H1 (cell line): ENCODE results near the gene TSNAXIP1. TPM values are rescaled to one million over a fixed set of nuclear protein-coding genes. Genes with fewer than 3 reads are reported as not detected.

ENCODE experiments used
- CTCF ChIA-PET: fragments of 300-600 bp; sonication (Branson Sonifier 250); formaldehyde crosslinking; loops from one replicate; lab custom pipeline; 2021; ENCODE audit not compliant: partially characterized antibody; lab: Charles Lee
- POLR2A ChIA-PET: fragments of 300-600 bp; sonication (Branson Sonifier 250); formaldehyde crosslinking; loops from one replicate; lab custom pipeline; 2021; ENCODE audit warnings: inconsistent platforms; ENCODE audit not compliant: partially characterized antibody; lab: Charles Lee
- DNase-seq, 2 experiments: peaks; one replicate each; pipeline versions ENCODE4 v3.0.0 to v3.0.0-alpha.2; 2010 to 2022; ENCODE audit warnings: low spot score in 2 of 2, low read depth in 1 of 2, mixed read lengths in 1 of 2
- FAIRE-seq: peaks from 2 replicates; lab custom pipeline; 2011; peaks lifted over from hg19 to GRCh38; lab: Jason Lieb, UNC
- H2AFZ ChIP-seq: 2 replicates; pipeline ENCODE4 v1.8.1; 2012; ENCODE audit warnings: low read length, inconsistent platforms
- H2AK5ac ChIP-seq: 2 replicates; pipeline ENCODE4 v1.6.1; 2013; ENCODE audit warnings: low read depth, low read length
- H2BK120ac ChIP-seq: replicated peaks from 2 replicates; pipeline ENCODE3; 2013; ENCODE audit warnings: low read depth, low read length, inconsistent platforms
- H2BK12ac ChIP-seq: 2 replicates; pipeline ENCODE4 v1.6.1; 2013; ENCODE audit warnings: low read depth, low read length
- H2BK15ac ChIP-seq: 2 replicates; pipeline ENCODE4 v1.6.1; 2013; ENCODE audit warnings: low read length
- H2BK20ac ChIP-seq: 2 replicates; pipeline ENCODE4 v1.6.1; 2013; ENCODE audit warnings: low read length
- H2BK5ac ChIP-seq: 2 replicates; pipeline ENCODE4 v1.6.1; 2013; ENCODE audit warnings: low read depth, low read length
- H3K14ac ChIP-seq: 2 replicates; pipeline ENCODE4 v1.6.1; 2013; ENCODE audit warnings: inconsistent platforms; ENCODE audit not compliant: insufficient read length
- H3K18ac ChIP-seq: 2 replicates; pipeline ENCODE4 v1.6.1; 2013; ENCODE audit warnings: low read length; ENCODE audit errors: extremely low read depth
- H3K23ac ChIP-seq: 2 replicates; pipeline ENCODE4 v1.6.1; 2013; ENCODE audit warnings: inconsistent platforms; ENCODE audit not compliant: insufficient read length
- H3K23me2 ChIP-seq: 2 replicates; pipeline ENCODE4 v1.6.1; 2013; ENCODE audit warnings: low read depth, low read length
- H3K27ac ChIP-seq: 2 replicates; pipeline ENCODE4 v1.6.1; 2011; ENCODE audit warnings: low read depth, low read length, inconsistent platforms
- H3K27me3 ChIP-seq, 4 experiments: replicated peaks in 1 of 4; 1 replicate in 1 of 4; 2 replicates in 3 of 4; pipeline versions ENCODE4 v1.6.1 to v1.8.1; 2011 to 2013; ENCODE audit warnings: low read length in 3 of 4, mild to moderate bottlenecking in 3 of 4, inconsistent platforms in 2 of 4, mixed read lengths in 2 of 4, moderate library complexity in 1 of 4; ENCODE audit not compliant: control insufficient read depth in 3 of 4, insufficient read depth in 3 of 4; ENCODE audit errors: extremely low read depth in 1 of 4
- H3K36me3 ChIP-seq, 4 experiments: 2 replicates each; pipeline versions ENCODE4 v1.6.1 to v1.8.1; 2011 to 2013; ENCODE audit warnings: mild to moderate bottlenecking in 4 of 4, low read length in 3 of 4, moderate library complexity in 2 of 4, control low read depth in 1 of 4, inconsistent platforms in 1 of 4; ENCODE audit not compliant: insufficient read depth in 4 of 4, control insufficient read depth in 2 of 4
- H3K4ac ChIP-seq: replicated peaks from 2 replicates; pipeline ENCODE3; 2013; ENCODE audit warnings: low read length, low read depth, mixed read lengths, inconsistent platforms; ENCODE audit not compliant: insufficient read length
- H3K4me1 ChIP-seq, 4 experiments: replicated peaks in 1 of 4; 1 replicate in 1 of 4; 2 replicates in 3 of 4; pipeline versions ENCODE4 v1.6.1 to v1.8.1; 2011 to 2013; ENCODE audit warnings: low read length in 3 of 4, inconsistent platforms in 2 of 4, mixed read lengths in 1 of 4; ENCODE audit not compliant: insufficient read depth in 4 of 4, control insufficient read depth in 3 of 4
- H3K4me2 ChIP-seq, 2 experiments: 2 replicates each; pipeline versions ENCODE4 v1.6.1 to v1.8.1; 2011 to 2013; ENCODE audit warnings: low read depth in 2 of 2, low read length in 2 of 2, control low read depth in 1 of 2, inconsistent platforms in 1 of 2, mild to moderate bottlenecking in 1 of 2; ENCODE audit not compliant: insufficient read depth in 1 of 2
- H3K4me3 ChIP-seq, 4 experiments: fragments of 200-600, 300-600 bp in 1 of 4; sonication (generic), shearing (Covaris generic), sonication (Bioruptor Twin) in 1 of 4; 2 replicates each; pipeline versions ENCODE4 v1.5.1 to v1.8.1; 2011 to 2016; ENCODE audit warnings: low read length in 4 of 4, low read depth in 3 of 4, control low read depth in 2 of 4, inconsistent platforms in 2 of 4, mild to moderate bottlenecking in 2 of 4, mixed read lengths in 1 of 4, moderate library complexity in 1 of 4; ENCODE audit not compliant: insufficient read depth in 2 of 4; ENCODE audit errors: extremely low read depth in 1 of 4
- H3K56ac ChIP-seq: replicated peaks from 2 replicates; pipeline ENCODE3; 2013; ENCODE audit warnings: low read depth, mild to moderate bottlenecking, mixed read lengths, low read length, inconsistent platforms; ENCODE audit not compliant: insufficient read length
- H3K79me1 ChIP-seq: 2 replicates; pipeline ENCODE4 v1.6.1; 2013; ENCODE audit warnings: low read depth, low read length, control low read depth
- H3K79me2 ChIP-seq, 2 experiments: 2 replicates each; pipeline versions ENCODE4 v1.6.1 to v1.8.1; 2012 to 2013; ENCODE audit warnings: low read length in 2 of 2, mild to moderate bottlenecking in 2 of 2, inconsistent platforms in 1 of 2; ENCODE audit not compliant: insufficient read depth in 2 of 2, control insufficient read depth in 1 of 2
- H3K9ac ChIP-seq, 4 experiments: replicated peaks in 1 of 4; 1 replicate in 1 of 4; 2 replicates in 3 of 4; pipeline versions ENCODE4 v1.6.1 to v1.8.1; 2011 to 2013; ENCODE audit warnings: low read depth in 3 of 4, low read length in 3 of 4, control low read depth in 2 of 4, mild to moderate bottlenecking in 2 of 4, moderate library complexity in 2 of 4, inconsistent platforms in 1 of 4; ENCODE audit errors: extremely low read depth in 1 of 4
- H3K9me3 ChIP-seq, 2 experiments: 2 replicates each; pipeline versions ENCODE4 v1.6.1 to v1.8.1; 2012 to 2013; ENCODE audit warnings: mild to moderate bottlenecking in 2 of 2, moderate library complexity in 2 of 2, control low read depth in 1 of 2, inconsistent platforms in 1 of 2, low read depth in 1 of 2, low read length in 1 of 2, mixed read lengths in 1 of 2; ENCODE audit not compliant: insufficient read depth in 2 of 2
- H4K20me1 ChIP-seq, 2 experiments: replicated peaks in 1 of 2; 2 replicates each; pipeline versions ENCODE3 to v1.8.1; 2011 to 2013; ENCODE audit warnings: inconsistent platforms in 2 of 2, low read length in 2 of 2, mild to moderate bottlenecking in 1 of 2; ENCODE audit not compliant: insufficient read depth in 2 of 2, control insufficient read depth in 1 of 2
- H4K5ac ChIP-seq: 2 replicates; pipeline ENCODE4 v1.6.1; 2013; ENCODE audit warnings: low read length, low read depth, mixed read lengths, inconsistent platforms; ENCODE audit not compliant: insufficient read length
- H4K8ac ChIP-seq: 2 replicates; pipeline ENCODE4 v1.8.0; 2013; ENCODE audit warnings: mild to moderate bottlenecking, moderate library complexity, low read length, inconsistent platforms; ENCODE audit not compliant: insufficient read depth; ENCODE audit errors: extremely low read depth
- H4K91ac ChIP-seq: replicated peaks from 2 replicates; pipeline ENCODE3; 2013; ENCODE audit warnings: low read length, mixed read lengths, inconsistent platforms; ENCODE audit not compliant: insufficient read length
- CHD1 ChIP-seq: IDR thresholded peaks from 2 replicates; pipeline ENCODE4 v1.6.1; 2012; ENCODE audit warnings: low read depth, low read length, improper control_type of control experiment
- EGR1 ChIP-seq: IDR thresholded peaks from 2 replicates; pipeline ENCODE4 v1.6.1; 2011; ENCODE audit warnings: low read depth, low read length, borderline replicate concordance
- EP300 ChIP-seq, 2 experiments: IDR thresholded peaks; 1 replicate in 1 of 2; 2 replicates in 1 of 2; pipeline ENCODE4 v1.6.1; 2011 to 2012; ENCODE audit warnings: low read depth in 2 of 2, low read length in 2 of 2, mild to moderate bottlenecking in 2 of 2, borderline replicate concordance in 1 of 2, inconsistent platforms in 1 of 2, moderate library complexity in 1 of 2
- EZH2 ChIP-seq: fragments of 200-600 bp; sonication (generic); IDR thresholded peaks from 2 replicates; pipeline ENCODE4 v1.7.1; 2012; ENCODE audit warnings: low read depth, mild to moderate bottlenecking, moderate library complexity, low read length, inconsistent platforms; ENCODE audit not compliant: severe bottlenecking
- FOSL1 ChIP-seq: IDR thresholded peaks from 2 replicates; pipeline ENCODE4 v1.6.1; 2011; ENCODE audit warnings: mild to moderate bottlenecking, low read depth, low read length, moderate library complexity; ENCODE audit not compliant: insufficient read depth
- HDAC6 ChIP-seq: IDR thresholded peaks from one replicate; pipeline ENCODE4 v1.7.1; 2012; ENCODE audit warnings: low read depth, mild to moderate bottlenecking, inconsistent platforms, low read length, moderate library complexity
- RNF2 ChIP-seq: fragments of 200-900, 300-1000 bp; sonication (generic); IDR thresholded peaks from 2 replicates; pipeline ENCODE4 v1.7.1; 2016; ENCODE audit warnings: borderline replicate concordance, low read depth, mild to moderate bottlenecking, antibody characterized with exemption, low read length; ENCODE audit not compliant: poor library complexity, severe bottlenecking; ENCODE audit errors: missing control alignments
- SRF ChIP-seq: IDR thresholded peaks from 2 replicates; pipeline ENCODE4 v1.6.1; 2011; ENCODE audit warnings: mild to moderate bottlenecking, low read depth, low read length, moderate library complexity
- SUZ12 ChIP-seq: fragments of 200-600 bp; sonication (generic); IDR thresholded peaks from 2 replicates; pipeline ENCODE4 v1.6.1; 2012; ENCODE audit warnings: mild to moderate bottlenecking, inconsistent platforms, low read length, moderate library complexity, mixed read lengths
- WGBS, 2 experiments: shearing (Covaris generic) in 1 of 2; methylation state at CpG; one replicate each; pipeline versions ENCODE4 v1.1.6 to v1.1.7; 2013 to 2015; ENCODE audit warnings: low lambda C conversion rate in 2 of 2, mixed read lengths in 2 of 2, inconsistent platforms in 1 of 2, low coverage in 1 of 2, missing lambda C conversion rate in 1 of 2; ENCODE audit not compliant: insufficient replicate concordance in 2 of 2, insufficient coverage in 1 of 2, insufficient read length in 1 of 2; ENCODE audit errors: extremely low coverage in 1 of 2, missing lambda C conversion rate in 1 of 2; 5-methylcytosine and 5-hydroxymethylcytosine counted together
- polyA plus RNA-seq, 7 experiments: library from polyadenylated mRNA; depleted of rRNA in 3 of 7; stranded (reverse) in 5 of 7; unstranded in 2 of 7; fragments of >200 nt in 5 of 7; fragments of 200-250 nt in 2 of 7; gene quantifications; 1 replicate in 5 of 7; 2 replicates in 1 of 7; 4 replicates in 1 of 7; pipeline versions ENCODE4 v1.2.1 to v1.2.3, GENCODE V29; 2011 to 2013; ENCODE audit warnings: missing spikeins in 2 of 7, mixed read lengths in 2 of 7
- total RNA-seq: library from RNA; stranded (reverse); fragmentation: NEBNext Ultra II Directional; extraction: Animal tissue kit (Norgen Biotek cat#: 25700); gene quantifications from 2 replicates; pipeline ENCODE4 v1.2.1, GENCODE V29; 2021

The TSNAXIP1 gene
- total and polyA plus RNA-seq, 2 of the 8 experiments (the other 6 are each of a cell fraction or from before 2014, with no cell fraction given), result 0.37 to 0.94 TPM

- no peak overlapping the region for H3K4me2 ChIP-seq
- H3K4ac ChIP-seq, result no peak overlapping the region
- H3K9me3 ChIP-seq, result no peaks in the 10 kb centered on the region
- H2BK5ac ChIP-seq, result no peak overlapping the region
- TF ChIP-seq EGR1 (no peak), EP300 (IDR thresholded peaks at IDR 0.05; ENCODE audit: borderline replicate concordance in 1 of 2, low read depth in 2 of 2, low read length in 2 of 2) (no peak), EZH2 (no peak), HDAC6 (no peak), SRF (no peak), CHD1 (no peak), SUZ12 (no peak), RNF2 (no peak), FOSL1 (no peak)
- H3K4me3 ChIP-seq, result no peak overlapping the region
- WGBS, 2 experiments, result 90% methylated on average over 2 of the region's 2 CpGs; no CpG with 5 or more reads in 1 of the 2 experiments
- H3K4me1 ChIP-seq, result peaks cover 0 to 4% (median 0%) of the 10 kb centered on the region in 4 experiments; a peak in 2 of 7 replicates
- no peak overlapping the region for H2BK20ac ChIP-seq
- peaks cover 21 to 42% of the 10 kb centered on the region in 2 experiments for H4K20me1 ChIP-seq
- DNase-seq (no peak), FAIRE-seq (no peak)
- no peak overlapping the region for H2BK15ac ChIP-seq
- no peak overlapping the region for H3K9ac ChIP-seq
- peaks cover 12 to 50% (median 20%) of the 10 kb centered on the region in 4 experiments; a peak in 7 of 8 replicates for H3K36me3 ChIP-seq
- no peak overlapping the region for H2BK12ac ChIP-seq
- H3K27me3 ChIP-seq, result no peaks in the 10 kb centered on the region
- H3K14ac ChIP-seq, result no peak overlapping the region
- peaks cover 8 to 43% of the 10 kb centered on the region in 2 experiments for H3K79me2 ChIP-seq
- H3K79me1 ChIP-seq, result peaks cover 35% of the 10 kb centered on the region
- H2AFZ ChIP-seq, result no peak overlapping the region
- no peak overlapping the region for H4K91ac ChIP-seq
- H3K23ac ChIP-seq, result no peak overlapping the region
- 0 out of 2 replicates have a peak overlapping the region, but pooled peaks have one; percentile 32 for H3K27ac ChIP-seq
- H3K56ac ChIP-seq, result no peak overlapping the region
- H3K23me2 ChIP-seq, result no peaks in the 10 kb centered on the region
- no peak overlapping the region for H4K8ac ChIP-seq
- no peak overlapping the region for H2AK5ac ChIP-seq
- H3K18ac ChIP-seq, result no peak overlapping the region
- no peak overlapping the region for H2BK120ac ChIP-seq
- no peak overlapping the region for H4K5ac ChIP-seq
- ChIA-PET CTCF (interaction anchor here (0.9 to 12.2 kb wide), 12 partner anchors 10 to 192 kb away, joined by 3 to 123 read pairs (median 8); partner anchors contain the start of genes CENPT, NRN1L and NUTF2), POLR2A (interaction anchor here (7.0 kb wide), 1 partner anchor 16 kb away, joined by 100 read pairs; the partner anchor contains the start of genes CENPT and NUTF2)
Observed at GRCh38 chr16:67864594-67864993, 57.9 kb downstream of the TSNAXIP1 start.
